ENCODE measurements around the gene RGS9.

Gene RGS9

DNA sequence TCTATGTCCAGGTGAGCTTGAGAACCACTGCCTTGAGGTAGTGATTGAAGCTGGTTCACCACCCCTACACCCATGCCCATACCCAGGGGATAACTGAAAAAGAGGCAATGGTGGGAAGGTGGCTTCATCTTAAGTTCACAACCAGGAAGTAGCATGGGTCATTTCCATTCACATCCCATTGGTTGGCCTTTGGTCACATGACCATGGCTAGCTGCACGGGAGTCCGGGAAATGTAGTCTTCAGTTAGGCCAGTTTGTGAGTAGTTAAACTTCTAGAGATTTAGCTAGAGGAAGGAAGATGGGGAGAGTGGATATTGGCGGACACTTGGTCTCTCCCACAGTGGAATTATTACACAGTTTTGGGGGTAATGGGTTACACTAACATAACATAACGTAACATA, 92.9 kb downstream of the RGS9 start:
- H3K4me3 ChIP-seq (ENCODE audit: low read depth in 1 of 2, low read length in 1 of 2) = no peak overlapping the region
- no peaks in the 10 kb centered on the region for H3K9me3 ChIP-seq
- H3K27ac ChIP-seq = no peak overlapping the region
- H3K4me1 ChIP-seq (ENCODE audit: control insufficient read depth in 1 of 2, insufficient read depth in 1 of 2, low read depth in 1 of 2, low read length in 1 of 2) = no peaks in the 10 kb centered on the region
- H3K27me3 ChIP-seq = peaks cover 78% of the 10 kb centered on the region
- no peaks in the 10 kb centered on the region for H3K36me3 ChIP-seq
- TF ChIP-seq, protein P1, sequence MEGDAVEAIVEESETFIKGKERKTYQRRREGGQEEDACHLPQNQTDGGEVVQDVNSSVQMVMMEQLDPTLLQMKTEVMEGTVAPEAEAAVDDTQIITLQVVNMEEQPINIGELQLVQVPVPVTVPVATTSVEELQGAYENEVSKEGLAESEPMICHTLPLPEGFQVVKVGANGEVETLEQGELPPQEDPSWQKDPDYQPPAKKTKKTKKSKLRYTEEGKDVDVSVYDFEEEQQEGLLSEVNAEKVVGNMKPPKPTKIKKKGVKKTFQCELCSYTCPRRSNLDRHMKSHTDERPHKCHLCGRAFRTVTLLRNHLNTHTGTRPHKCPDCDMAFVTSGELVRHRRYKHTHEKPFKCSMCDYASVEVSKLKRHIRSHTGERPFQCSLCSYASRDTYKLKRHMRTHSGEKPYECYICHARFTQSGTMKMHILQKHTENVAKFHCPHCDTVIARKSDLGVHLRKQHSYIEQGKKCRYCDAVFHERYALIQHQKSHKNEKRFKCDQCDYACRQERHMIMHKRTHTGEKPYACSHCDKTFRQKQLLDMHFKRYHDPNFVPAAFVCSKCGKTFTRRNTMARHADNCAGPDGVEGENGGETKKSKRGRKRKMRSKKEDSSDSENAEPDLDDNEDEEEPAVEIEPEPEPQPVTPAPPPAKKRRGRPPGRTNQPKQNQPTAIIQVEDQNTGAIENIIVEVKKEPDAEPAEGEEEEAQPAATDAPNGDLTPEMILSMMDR (IDR thresholded peaks at IDR 0.05) = no peak

DNA sequence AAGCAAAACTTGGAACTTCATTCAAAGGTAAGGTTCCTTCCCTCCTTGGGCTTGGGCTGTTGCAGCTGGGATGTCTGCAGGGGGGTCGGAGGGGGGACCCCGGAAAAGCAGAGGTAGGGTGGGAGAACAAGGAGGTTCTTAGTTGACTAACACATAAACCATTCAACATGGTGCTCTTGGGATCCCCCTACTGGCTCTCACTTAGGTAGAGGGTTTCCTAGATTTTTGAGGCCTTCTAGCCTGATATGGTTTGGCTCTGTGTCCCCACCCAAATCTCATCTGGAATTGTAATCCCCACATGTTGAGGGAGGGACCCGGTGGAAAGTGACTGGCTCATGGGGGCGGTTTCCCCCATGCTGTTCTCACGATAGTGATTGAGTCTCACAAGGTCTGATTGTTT, 93.9 kb downstream of the RGS9 start:
- Histone ChIP-seq H3K27ac (no peak overlapping the region), H3K27me3 (peaks cover 74% of the 10 kb centered on the region), H3K4me3 (ENCODE audit: low read depth in 1 of 2, low read length in 1 of 2) (no peak overlapping the region), H3K4me1 (ENCODE audit: control insufficient read depth in 1 of 2, insufficient read depth in 1 of 2, low read depth in 1 of 2, low read length in 1 of 2) (no peaks in the 10 kb centered on the region), H3K9me3 (no peaks in the 10 kb centered on the region), H3K36me3 (no peaks in the 10 kb centered on the region)
- TF ChIP-seq, protein P1 (IDR thresholded peaks at IDR 0.05) = no peak

DNA sequence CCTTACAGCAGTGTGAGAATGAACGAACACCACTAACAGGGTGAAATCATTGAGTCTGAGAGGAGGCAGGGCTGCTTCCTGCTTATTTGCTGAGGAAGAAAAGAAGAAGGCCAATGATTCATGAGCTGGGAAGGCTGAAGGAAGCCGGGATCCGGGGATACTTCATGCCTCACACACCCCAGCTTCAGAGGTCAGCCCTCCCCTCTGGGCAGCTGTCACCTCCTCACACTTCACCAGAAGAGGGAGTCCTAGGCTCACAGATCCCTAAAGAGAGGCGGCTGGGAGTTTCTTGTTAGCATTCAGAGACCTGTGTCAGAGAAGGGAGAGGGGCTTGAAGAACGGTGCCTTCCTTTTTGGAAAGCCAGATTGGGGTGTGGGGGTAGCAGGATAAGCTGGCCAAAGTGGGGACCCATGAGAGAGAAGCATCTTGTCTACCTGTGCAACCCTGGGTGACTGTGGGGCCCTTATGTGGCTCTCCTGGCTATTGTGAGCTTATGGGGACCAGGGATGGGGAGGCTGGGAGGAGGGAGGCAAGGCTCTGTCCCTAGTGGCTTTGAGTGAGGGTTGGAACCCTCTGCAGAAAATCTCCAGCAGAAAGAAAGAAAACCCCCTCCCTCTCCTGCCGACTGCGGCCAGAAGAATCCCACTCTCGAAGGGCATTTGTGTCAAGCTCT, 94.6 kb downstream of the RGS9 start:
- TF ChIP-seq, protein P1 (IDR thresholded peaks at IDR 0.05) = no peak
- Histone ChIP-seq H3K4me3 (ENCODE audit: low read depth in 1 of 2, low read length in 1 of 2) (no peak overlapping the region), H3K27ac (no peak overlapping the region), H3K36me3 (no peaks in the 10 kb centered on the region), H3K4me1 (ENCODE audit: control insufficient read depth in 1 of 2, insufficient read depth in 1 of 2, low read depth in 1 of 2, low read length in 1 of 2) (no peaks in the 10 kb centered on the region), H3K9me3 (no peaks in the 10 kb centered on the region), H3K27me3 (peaks cover 67% of the 10 kb centered on the region)

DNA sequence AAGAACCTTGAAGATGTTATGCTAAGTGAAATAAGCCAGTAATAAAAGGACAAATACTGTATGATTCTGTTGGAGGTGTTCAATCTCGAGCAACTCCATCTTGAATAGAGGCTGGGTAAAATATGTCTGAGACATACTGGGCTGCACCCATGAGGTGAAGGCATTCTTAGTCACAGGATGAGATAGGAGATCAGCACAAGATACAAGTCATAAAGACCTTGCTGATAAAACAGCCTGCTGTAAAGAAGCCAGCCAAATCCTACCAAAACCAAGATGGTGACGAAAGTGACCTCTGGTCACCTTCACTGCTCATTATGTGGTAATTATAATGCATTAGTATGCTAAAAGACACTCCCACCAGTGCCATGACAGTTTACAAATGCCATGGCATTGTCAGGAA, 98.1 kb downstream of the RGS9 start:
- Histone ChIP-seq H3K4me1 (ENCODE audit: control insufficient read depth in 1 of 2, insufficient read depth in 1 of 2, low read depth in 1 of 2, low read length in 1 of 2) (no peaks in the 10 kb centered on the region), H3K9me3 (no peaks in the 10 kb centered on the region), H3K27me3 (peaks cover 40% of the 10 kb centered on the region), H3K36me3 (no peaks in the 10 kb centered on the region), H3K4me3 (ENCODE audit: low read depth in 1 of 2, low read length in 1 of 2) (no peak overlapping the region), H3K27ac (no peak overlapping the region)
- TF ChIP-seq, protein P1 (IDR thresholded peaks at IDR 0.05) = no peak

DNA sequence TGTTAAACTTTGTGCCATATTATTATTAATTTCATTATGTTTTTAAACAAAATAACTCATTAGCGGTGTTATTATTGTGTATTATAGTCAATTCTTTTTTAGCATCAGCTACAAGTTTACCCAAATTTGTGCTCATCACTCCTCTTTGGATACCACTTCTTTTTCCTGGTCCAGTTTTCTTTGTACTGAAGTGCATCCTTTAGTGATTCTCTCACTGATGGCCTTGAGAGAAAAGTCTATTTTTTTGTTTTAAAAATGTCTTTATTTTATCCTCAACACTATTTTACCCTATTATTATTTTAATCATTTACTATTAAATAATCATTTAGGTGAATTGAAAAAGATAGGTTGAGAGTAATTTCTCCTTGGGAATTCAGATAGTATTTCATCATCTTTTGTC, 99.2 kb downstream of the RGS9 start:
- TF ChIP-seq, protein P1 (IDR thresholded peaks at IDR 0.05) = no peak
- no peak overlapping the region for H3K4me3 ChIP-seq (ENCODE audit: low read depth in 1 of 2, low read length in 1 of 2)
- H3K36me3 ChIP-seq = no peaks in the 10 kb centered on the region
- no peaks in the 10 kb centered on the region for H3K4me1 ChIP-seq (ENCODE audit: control insufficient read depth in 1 of 2, insufficient read depth in 1 of 2, low read depth in 1 of 2, low read length in 1 of 2)
- H3K27me3 ChIP-seq = peaks cover 39% of the 10 kb centered on the region
- H3K9me3 ChIP-seq = no peaks in the 10 kb centered on the region
- H3K27ac ChIP-seq = no peak overlapping the region

Measured in neutrophil (primary cell).